Posterior cingulate gyrus (tissue), 11 donors: ENCODE measurements around the gene LMO2.

Source experiments
- DNase-seq, 10 donors: peaks; one replicate each; pipeline versions ENCODE4 v3.0.0 to v3.0.0-alpha.2; 2020 to 2021; ENCODE audit warnings: mixed read lengths in 3 of 10
- intact Hi-C: fragments of 100-400 bp; cut with DNase I; formaldehyde crosslinking; loops from one replicate; pipeline ENCODE4 v1.15.1; 2023

LMO2 gene

GRCh38 chr11:33892906-33893594 lies 1.2 kb upstream of the LMO2 start:
- peak in 1 of 10 donors; percentile 48 for DNase-seq
- intact Hi-C loops = no loop called here

DNA sequence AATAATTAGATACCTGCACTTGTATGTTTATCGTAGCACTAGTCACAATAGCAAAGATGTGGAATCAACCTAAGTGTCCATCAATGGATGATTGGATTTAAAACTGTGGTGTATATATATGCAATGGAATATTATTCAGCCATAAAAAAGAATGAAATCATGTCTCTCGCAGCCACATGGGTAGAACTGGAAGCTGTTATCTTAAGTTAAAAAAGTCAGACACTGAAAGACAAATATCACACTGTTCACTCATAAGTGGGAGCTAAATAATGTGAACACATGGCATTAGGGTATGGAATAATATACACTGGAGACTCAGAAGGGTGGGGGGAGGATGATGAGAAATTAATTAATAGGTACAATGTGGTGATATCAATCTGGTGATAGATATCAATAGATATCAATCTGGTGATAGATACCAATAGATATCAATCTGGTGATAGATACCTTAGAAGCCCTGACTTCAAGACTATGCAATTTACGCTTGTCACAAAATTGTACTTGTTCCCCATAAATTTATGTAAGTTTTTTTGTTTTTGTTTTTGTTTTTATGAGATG lies 2.0 kb downstream of the LMO2 start:
- intact Hi-C loops = no loop called here
- DNase-seq = no peak

DNA sequence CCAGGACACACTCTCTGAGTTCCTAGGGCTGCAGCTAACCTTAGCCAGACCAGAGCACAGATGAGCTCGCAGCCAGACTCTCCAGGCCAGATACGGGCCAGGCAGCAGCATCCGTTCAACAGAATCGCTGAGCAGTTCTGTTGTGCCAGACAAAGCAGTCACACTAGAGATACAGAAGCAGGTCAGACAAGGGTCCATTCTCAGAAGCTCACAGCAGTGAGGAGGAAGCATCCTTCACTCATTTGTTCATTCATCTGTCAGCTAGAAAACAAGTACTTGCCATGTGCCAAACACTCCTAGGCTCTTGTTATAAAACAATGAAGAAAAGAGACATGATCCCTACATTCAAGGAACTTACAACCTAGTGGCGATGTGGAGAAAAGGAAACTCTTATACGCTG lies 2.6 kb downstream of the LMO2 start:
- intact Hi-C loops = no loop called here
- DNase-seq = no peak

DNA sequence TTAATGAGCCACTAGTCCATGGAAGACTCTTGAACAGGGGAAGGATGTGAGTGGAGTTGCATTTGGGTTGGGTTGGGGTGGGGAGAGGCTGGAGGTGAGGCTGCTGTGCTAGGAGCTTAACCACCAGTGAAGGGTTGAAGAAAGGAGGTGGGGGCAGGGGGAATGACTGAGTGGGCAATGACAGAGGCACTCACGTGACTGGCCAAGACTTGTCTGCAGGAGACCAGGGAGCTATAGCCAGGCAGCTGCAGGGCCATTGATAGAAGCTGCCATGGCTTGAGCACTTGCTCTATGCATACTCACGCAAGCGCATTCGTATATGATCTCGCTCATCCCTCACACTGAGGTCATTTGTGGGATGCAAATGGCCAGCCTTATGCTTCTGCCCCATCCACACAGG lies 4.0 kb downstream of the LMO2 start:
- intact Hi-C loops = no loop called here
- no peak for DNase-seq

DNA sequence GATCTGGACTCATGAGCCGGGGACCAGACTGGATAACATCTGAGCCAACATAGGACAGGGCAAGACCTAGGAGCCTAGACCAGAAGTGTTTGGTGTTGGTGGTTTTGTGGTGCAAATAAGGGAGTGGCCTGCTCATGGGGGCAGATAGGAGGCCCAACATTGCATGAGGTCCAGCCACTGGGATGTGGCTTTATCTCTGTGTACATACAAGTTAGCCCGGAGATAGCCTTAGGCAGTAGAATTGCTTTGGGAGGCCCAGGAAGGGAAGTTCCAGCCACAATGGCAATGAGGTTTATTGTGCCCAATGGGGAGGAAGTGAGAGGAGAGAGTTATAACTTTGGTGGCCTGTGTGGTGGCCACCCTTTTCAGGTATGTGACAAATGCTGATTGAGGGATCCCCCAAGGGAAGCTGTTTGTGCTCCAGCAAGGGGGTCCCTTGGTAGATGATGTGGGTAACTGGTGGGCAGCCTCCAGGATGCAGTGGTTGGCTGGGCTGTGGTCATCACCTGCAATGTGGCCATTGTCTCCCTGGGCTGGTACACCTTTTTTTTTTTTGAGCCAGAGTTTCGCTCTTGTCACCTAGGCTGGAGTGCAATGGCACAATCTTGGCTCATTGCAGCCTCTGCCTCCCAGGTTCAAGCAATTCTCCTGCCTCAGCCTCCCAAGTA lies 6.4 kb downstream of the LMO2 start:
- no peak for DNase-seq
- intact Hi-C loops = no loop called here

- intact Hi-C loops = no loop called here
- no peak for DNase-seq
These were observed 7.3 kb downstream of the LMO2 start for GRCh38 chr11:33884601-33885000.

DNA sequence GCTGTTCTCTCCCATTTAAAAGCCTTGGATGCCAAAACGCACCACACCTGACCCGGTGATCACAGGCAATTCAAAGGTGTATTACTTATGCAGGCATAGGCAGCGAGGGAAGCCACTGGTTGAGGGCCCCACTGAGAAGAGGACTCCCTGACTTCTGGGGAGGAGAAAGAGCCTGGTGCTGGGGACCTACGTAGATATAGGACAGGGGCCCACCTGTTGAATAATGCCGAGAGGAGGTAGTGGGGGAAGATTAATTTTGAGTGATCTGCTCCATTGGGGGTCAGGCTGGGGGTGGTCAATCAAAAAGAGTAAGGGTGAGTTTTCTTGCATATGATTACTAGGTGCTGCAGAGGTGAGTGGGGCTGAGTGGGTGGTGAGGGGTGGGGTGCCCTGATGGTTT lies 7.8 kb downstream of the LMO2 start:
- intact Hi-C loops = no loop called here
- no peak for DNase-seq

DNA sequence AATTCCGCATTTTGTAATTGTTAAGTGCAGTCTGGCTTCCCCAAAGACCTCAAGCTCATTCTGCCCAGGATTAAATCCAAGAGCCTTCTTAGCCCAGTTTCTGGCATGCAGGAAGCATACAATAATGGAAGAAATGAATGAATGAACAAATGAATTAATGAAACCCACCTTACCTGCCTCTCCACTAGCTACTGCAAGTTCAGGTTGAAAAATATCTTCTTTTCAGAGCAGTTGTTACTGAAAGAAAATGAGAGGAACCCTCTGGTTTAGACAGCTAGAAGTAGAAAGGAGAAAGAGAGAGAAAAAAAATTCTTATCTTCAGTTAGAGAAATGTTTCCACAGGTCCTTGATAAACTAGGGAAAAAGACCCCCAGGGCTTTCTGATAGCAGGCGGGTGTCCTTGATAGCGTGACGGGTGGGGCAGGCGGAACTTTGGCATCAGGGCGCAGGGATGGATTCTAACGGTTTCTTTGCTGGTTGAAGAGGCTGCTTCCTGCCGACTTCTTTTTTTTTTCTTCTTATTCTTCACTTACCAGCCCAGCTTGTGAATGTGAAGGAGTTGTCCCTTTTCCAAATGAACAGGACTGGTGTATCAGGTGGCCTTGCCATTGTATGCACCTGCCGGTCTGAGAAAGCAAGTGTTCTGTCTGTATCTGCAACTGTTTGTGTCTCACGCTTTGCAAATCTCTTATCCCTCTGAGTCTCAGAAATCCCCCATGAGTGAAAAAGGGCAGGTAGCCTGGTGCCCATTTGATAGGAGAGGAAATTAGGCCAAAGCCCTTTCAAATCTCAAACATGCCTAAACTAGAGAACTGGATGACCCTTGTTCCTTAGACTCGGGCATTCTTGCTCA lies 10.0 kb downstream of the LMO2 start:
- intact Hi-C loops = no loop called here

GRCh38 chr11:33880979-33881378 lies 10.9 kb downstream of the LMO2 start:
- no peak for DNase-seq

More for the DNA sequence above, 10.0 kb downstream of the LMO2 start:
- no peak for DNase-seq

DNA sequence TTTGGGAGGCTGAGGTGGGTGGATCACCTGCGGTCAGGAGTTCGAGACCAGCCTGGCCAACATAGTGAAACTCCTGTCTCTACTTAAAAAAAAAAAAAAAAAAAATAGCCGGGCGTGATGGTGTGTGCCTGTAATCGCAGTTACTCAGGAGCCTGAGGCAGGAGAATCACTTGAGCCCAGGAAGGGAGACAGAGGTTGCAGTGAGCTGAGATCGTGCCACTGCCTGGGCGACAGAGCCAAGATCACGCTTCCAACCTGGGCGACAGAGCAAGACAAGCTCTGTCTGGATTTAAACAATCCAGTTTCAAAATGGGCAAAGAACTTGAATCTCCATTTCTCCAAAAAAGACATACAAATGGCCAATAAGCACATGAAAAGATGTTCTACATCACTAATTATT lies 12.5 kb downstream of the LMO2 start:
- no peak for DNase-seq
- intact Hi-C loops = no loop called here

More at GRCh38 chr11:33880979-33881378, 10.9 kb downstream of the LMO2 start:
- intact Hi-C loops = no loop called here

- DNase-seq = no peak
These were observed 14.8 kb downstream of the LMO2 start for GRCh38 chr11:33877038-33877437.

DNA sequence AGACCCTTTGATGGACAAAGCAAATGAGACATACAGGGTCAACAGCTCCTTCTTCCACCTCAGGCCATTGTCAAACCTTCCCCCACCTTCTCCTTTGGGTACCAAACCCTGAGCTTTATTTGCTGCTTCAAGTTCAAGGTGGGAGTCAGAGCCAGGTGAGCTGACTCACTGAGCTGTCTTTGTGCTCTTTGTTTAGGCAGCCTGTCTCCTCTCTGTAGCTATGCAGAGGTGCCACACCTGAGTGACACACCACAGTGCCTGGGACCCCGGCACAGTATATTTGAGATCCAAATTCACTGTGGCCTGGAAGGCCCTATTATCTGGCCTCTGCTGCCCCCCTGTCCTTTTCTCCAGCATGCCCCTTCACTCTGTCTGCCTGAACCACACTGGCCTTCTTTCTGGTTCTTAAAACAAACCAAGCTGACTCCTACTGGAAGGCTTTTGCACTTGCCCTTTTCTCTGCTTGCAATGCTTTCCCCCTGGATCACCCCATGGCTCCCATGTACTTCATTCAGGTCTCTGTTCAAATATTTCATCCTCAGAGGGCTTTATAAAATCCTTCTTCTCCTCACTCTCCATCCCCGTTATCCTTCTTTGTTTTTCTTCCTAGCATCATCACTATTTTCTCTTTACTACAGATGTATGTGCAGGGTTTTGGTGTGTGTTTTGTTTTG lies 16.1 kb downstream of the LMO2 start:
- intact Hi-C loops = no loop called here
- DNase-seq = no peak

More at GRCh38 chr11:33877038-33877437, 14.8 kb downstream of the LMO2 start:
- intact Hi-C loops = no loop called here

- DNase-seq = no peak
- intact Hi-C loops = no loop called here
These were observed 16.9 kb downstream of the LMO2 start for GRCh38 chr11:33874910-33875490.

DNA sequence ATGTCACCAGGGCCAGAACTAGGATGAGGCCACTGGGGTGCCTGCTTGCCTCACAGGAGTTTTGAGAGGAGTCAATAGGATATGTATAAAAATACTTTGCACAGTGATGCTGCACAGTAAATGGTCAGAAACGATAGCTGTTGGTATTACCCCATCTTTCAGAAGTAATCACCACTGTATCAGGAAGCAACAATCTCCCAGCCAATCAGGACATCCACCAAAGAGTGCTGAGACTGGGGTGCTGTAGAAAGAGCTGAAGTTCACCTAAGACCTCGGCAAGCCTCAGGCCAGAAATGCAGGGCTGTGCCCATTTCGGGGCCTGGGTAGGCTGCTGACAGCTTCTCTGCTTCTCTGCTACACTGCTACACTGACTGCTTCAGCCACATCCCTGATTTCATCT lies 17.4 kb downstream of the LMO2 start:
- no peak for DNase-seq
- intact Hi-C loops = no loop called here

- intact Hi-C loops = loop anchor here (10.0 kb wide), 1 partner anchor 65 kb away; no protein-coding TSS in a partner anchor
These were observed 22.1 kb downstream of the LMO2 start for GRCh38 chr11:33869481-33870422.

GRCh38 chr11:33868647-33869461 lies 23.0 kb downstream of the LMO2 start:
- intact Hi-C loops = loop anchor here (10.0 kb wide), 1 partner anchor 66 kb away; no protein-coding TSS in a partner anchor

More at GRCh38 chr11:33869481-33870422, 22.1 kb downstream of the LMO2 start:
- DNase-seq = peak in 4 of 10 donors; percentile 23 to 86 (median 51)

GRCh38 chr11:33867996-33868646 lies 23.8 kb downstream of the LMO2 start:
- intact Hi-C loops = loop anchor here (10.0 kb wide), 1 partner anchor 67 kb away; no protein-coding TSS in a partner anchor
- DNase-seq = no peak

More at GRCh38 chr11:33868647-33869461, 23.0 kb downstream of the LMO2 start:
- no peak for DNase-seq
